NCI-H128 (cell line): ENCODE data around the gene RNASE7.

ENCODE experiments used
- DNase-seq: peaks from one replicate; lab custom pipeline; 2025; ENCODE audit not compliant: unreplicated experiment; lab: John Stamatoyannopoulos, UW

RNASE7 gene

GRCh38 chr14:21066882-21067502 lies 24.8 kb downstream of the RNASE7 start:
- no peak for DNase-seq

DNA sequence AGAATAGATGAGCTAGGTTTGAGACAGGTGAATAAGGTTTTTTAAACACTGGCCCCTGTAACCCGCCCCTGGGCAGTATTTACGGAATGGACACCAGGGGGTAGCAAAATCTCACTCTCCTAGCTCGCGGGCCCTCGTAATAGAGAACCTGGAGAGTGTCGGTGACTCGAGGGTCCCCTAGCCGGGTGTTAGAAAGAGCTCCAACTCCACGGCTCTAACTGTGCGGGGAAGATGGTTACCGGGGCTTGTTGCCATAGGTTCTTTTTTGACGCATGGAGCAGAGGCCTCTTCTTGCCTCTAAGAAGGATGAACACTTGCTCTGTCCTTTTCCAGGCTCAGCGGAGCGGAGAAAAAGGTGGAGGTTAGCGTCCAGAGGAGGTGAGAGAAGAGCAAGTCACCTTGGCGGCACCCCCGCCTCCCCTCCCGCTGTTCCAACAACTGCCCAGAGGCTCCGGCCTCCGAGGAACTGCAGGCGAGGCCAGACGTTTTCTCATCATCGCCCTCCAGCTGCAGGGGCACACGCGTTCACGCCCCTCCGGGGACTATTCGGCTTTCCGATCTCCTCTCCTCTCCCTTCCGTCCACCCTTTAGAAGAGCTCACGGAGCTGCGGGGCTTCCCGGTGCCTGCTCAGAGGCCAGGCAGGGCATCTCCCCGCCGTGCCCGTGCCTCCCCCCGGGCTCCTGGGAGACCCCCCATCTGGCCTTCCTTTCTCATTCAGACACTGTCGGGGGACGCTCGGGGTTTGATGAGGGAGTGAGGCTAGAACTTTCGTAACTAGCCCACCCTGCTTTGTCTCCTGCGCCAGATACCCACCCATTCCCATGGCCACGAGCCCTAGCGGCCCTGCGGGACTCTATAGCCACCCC lies 26.6 kb downstream of the RNASE7 start:
- DNase-seq: peak; percentile 62

DNA sequence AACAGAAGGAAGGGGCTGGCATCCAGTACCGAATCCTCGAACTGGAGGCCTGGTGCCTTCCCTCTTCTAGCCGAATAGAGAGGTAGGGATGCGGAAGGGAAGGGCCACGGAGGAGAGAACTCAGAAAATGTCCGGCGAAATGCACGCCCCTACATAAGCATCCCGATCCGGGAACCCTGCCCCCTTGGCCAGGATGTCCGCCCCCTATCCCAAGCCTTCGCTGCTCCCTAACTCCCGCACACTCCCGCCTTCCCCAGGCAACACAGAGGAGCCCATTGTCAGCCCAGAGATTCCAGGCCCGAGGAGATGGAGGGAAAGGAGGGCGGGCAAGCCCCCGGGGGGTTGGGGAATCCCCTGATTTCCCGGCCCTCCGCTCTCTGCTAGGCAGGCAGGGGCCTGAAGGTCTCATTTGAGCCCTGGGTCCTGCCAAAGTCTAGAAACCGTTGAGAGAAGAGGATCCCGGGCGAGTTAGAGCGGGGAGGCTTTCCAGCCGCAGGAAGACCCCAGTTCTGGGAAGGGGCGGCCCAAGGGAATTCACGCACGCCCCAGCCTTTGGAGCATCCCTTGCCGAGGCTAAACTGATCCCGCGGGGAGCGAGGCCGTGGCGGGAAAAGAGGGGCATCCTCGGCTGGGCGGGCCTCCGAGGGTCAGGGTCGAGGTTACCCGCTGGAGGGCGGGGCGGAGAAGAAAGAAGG lies 27.4 kb downstream of the RNASE7 start:
- no peak for DNase-seq

DNA sequence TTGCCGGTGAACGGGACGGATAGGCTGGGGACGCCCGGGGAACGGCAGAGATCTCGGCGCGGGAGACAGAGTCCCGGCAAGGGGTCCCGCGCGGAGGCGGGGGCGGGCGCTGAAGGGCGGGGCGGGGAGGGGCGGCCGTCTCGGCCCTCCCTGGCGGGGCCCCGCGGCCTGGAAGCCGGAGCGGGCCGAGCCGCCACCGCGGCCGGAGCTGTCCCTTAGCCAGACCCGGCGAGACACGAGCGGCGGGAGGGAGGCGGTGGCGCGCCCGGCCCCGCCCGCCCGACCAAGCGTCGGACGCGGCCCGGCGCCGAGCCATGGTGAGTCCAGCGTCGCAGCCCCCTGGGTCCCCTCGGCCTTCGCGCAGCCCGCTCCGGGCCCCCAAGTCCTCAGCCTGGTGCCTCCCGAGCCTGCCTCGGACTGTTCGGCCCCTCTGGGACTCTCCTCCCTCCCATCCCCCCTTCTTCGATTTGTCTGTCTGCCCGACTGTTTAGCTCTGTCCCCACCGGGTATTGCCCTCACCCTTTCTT lies 28.0 kb downstream of the RNASE7 start, which contains the start of gene ARHGEF40:
Gene ARHGEF40 (plus strand): TSS at position 222 of the 527 bp plus-strand sequence. CDS start 93 bp downstream, at position 315.
- no peak for DNase-seq

GRCh38 chr14:21070610-21071224 lies 28.6 kb downstream of the RNASE7 start:
- DNase-seq: no peak

- peak; percentile 33 for DNase-seq
These were observed 29.3 kb downstream of the RNASE7 start for GRCh38 chr14:21071225-21072030.

DNA sequence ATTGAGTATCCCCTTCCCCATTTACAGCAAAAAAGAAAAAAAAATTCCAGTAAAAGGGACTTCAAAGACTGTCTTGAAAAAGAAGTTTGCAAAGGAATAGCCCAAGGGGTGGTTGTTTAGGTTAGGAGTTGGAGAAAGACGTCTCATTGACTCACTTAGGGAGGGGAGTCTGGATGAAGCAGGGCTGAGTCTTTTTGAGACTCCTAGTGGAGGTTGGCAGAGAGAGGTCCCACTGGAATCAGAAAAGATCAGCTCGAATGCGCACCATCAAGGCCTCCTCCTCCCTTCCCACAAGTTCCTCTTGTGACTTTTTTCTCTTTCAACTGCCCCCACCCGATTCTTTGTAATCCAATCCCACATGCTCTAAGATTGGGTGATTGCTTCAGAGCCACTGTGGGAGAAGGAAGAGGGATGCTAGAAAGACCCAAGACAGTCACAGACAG lies 29.9 kb downstream of the RNASE7 start:
- no peak for DNase-seq

- no peak for DNase-seq
These were observed 30.7 kb downstream of the RNASE7 start for GRCh38 chr14:21072781-21073339.

DNA sequence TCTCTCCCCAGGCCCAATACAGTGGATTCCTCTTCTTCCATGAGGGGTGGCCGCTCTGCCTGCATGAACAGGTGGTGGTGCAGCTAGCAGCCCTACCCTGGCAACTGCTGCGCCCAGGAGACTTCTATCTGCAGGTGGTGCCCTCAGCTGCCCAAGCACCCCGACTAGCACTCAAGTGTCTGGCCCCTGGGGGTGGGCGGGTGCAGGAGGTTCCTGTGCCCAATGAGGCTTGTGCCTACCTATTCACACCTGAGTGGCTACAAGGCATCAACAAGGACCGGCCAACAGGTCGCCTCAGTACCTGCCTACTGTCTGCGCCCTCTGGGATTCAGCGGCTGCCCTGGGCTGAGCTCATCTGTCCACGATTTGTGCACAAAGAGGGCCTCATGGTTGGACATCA lies 31.8 kb downstream of the RNASE7 start:
- no peak for DNase-seq

GRCh38 chr14:21074398-21075272 lies 32.5 kb downstream of the RNASE7 start:
- DNase-seq: no peak

GRCh38 chr14:21075719-21076437 lies 33.7 kb downstream of the RNASE7 start:
- DNase-seq: no peak

- DNase-seq: no peak
These were observed 35.5 kb downstream of the RNASE7 start for GRCh38 chr14:21077672-21078071.

GRCh38 chr14:21078287-21078686 lies 36.1 kb downstream of the RNASE7 start:
- no peak for DNase-seq

DNA sequence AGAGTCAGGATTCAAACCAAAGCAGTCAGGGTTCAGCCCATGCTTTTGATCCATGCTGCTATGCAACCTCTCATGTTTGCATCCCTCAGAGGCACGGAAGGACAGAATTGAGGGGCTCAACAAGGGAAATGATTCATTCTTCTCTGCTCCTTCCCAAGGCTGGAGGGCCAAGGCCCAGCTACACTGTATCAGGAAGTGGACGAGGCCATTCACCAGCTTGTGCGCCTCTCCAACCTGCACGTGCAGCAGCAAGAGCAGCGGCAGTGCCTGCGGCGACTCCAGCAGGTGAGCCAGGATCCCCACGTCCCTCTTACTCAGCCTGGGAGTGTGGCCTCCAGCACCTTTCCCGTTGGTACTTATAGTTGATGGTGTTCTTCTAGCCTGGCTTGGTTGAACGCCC lies 36.6 kb downstream of the RNASE7 start:
- DNase-seq: no peak

- DNase-seq: no peak
These were observed 39.5 kb downstream of the RNASE7 start for GRCh38 chr14:21081521-21082142.

DNA sequence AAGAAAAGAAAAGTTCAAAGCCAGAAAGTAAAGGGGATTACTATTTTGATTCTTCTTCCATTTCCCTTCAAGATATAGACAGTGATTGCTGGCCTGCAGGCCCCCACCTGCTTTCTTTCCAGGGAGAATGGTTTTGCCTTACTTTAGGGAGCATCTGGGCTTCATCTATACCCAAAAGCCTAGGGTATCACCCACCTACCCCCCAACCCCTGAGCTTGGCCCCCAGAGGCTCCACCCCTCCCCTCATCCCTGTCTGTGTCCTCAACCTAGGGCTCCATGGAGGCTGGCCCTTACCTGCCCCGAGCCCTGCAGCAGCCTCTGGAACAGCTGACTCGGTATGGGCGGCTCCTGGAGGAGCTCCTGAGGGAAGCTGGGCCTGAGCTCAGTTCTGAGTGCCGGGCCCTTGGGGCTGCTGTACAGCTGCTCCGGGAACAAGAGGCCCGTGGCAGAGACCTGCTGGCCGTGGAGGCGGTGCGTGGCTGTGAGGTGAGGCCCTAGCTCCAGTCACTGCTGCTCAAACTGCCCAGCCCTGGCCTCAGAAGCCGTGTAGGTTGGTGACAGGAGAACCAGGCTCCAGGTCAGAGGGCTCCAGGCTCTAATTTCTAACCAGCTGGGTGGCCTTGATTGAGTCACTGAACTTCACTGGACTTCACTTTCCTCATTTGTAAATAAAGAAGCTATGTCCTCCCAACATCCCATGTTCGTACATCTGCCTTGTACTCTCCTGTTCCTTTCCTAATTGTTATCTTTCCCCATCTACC lies 41.6 kb downstream of the RNASE7 start:
- DNase-seq: no peak

DNA sequence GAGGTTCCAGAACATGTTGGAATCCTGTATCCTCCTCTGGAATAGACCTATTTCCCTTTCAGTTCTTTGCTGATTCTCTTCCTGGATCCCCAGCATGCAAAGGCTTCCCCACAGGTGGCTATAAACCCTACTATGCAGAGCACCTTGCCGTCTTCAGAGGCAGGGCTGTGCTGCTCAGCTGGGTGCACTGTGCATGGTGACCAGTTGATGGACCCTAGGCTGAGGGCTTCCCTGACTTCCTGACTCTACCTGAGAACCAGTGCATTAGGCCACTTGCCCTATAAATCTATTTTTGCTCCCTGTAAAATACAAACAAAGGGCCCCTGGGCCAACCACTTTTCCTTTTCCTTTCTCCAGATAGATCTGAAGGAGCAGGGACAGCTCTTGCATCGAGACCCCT lies 42.2 kb downstream of the RNASE7 start:
- DNase-seq: no peak
